ENCODE data around the gene CPLX1.
"Not testable (repeated sequence)": the region's sequence is repeated elsewhere in the genome, so short reads cannot be mapped to it uniquely, and the experiment has no call there.

CPLX1 gene

GRCh38 chr4:754221-755120 is 71.5 kb downstream of the CPLX1 start:
- DNase-seq (ENCODE audit: insufficient read length, low spot score) (no peak), FAIRE-seq (no peak)
- no peak for TF ChIP-seq POLR2A (IDR thresholded peaks at IDR 0.05; ENCODE audit: low read depth, low read length)

GRCh38 chr4:753186-753585 is 72.7 kb downstream of the CPLX1 start:
- FAIRE-seq; DNase-seq (ENCODE audit: insufficient read length, low spot score): not testable (repeated sequence)

- TF ChIP-seq POLR2A (IDR thresholded peaks at IDR 0.05; ENCODE audit: low read depth, low read length) = no peak
- FAIRE-seq (no peak), DNase-seq (ENCODE audit: insufficient read length, low spot score) (no peak)
Measured at GRCh38 chr4:752196-752861, 73.6 kb downstream of the CPLX1 start.

- no peak for FAIRE-seq
- TF ChIP-seq POLR2A (IDR thresholded peaks at IDR 0.05; ENCODE audit: low read depth, low read length) = no peak
- DNase-seq (ENCODE audit: insufficient read length, low spot score) = no peak
Measured at GRCh38 chr4:751676-752075, 74.3 kb downstream of the CPLX1 start.

- DNase-seq (ENCODE audit: insufficient read length, low spot score) = no peak
- FAIRE-seq = no peak
- TF ChIP-seq POLR2A (IDR thresholded peaks at IDR 0.05; ENCODE audit: low read depth, low read length) = no peak
Measured at GRCh38 chr4:749698-750666, 75.9 kb downstream of the CPLX1 start.

- FAIRE-seq (no peak), DNase-seq (ENCODE audit: insufficient read length, low spot score) (no peak)
- TF ChIP-seq POLR2A (IDR thresholded peaks at IDR 0.05; ENCODE audit: low read depth, low read length) = no peak
Measured at GRCh38 chr4:748461-748860, 77.5 kb downstream of the CPLX1 start.

GRCh38 chr4:747546-748170 is 78.3 kb downstream of the CPLX1 start:
- FAIRE-seq (no peak), DNase-seq (ENCODE audit: insufficient read length, low spot score) (no peak)
- TF ChIP-seq POLR2A (IDR thresholded peaks at IDR 0.05; ENCODE audit: low read depth, low read length) = no peak

GRCh38 chr4:744212-744841 is 81.6 kb downstream of the CPLX1 start:
- DNase-seq (ENCODE audit: insufficient read length, low spot score) (no peak), FAIRE-seq (no peak)

GRCh38 chr4:743463-744211 is 82.3 kb downstream of the CPLX1 start:
- no peak for FAIRE-seq
- no peak for DNase-seq (ENCODE audit: insufficient read length, low spot score)
- TF ChIP-seq POLR2A (IDR thresholded peaks at IDR 0.05; ENCODE audit: low read depth, low read length) = no peak

More at GRCh38 chr4:744212-744841, 81.6 kb downstream of the CPLX1 start:
- TF ChIP-seq POLR2A (IDR thresholded peaks at IDR 0.05; ENCODE audit: low read depth, low read length) = no peak

GRCh38 chr4:742742-743311 is 83.1 kb downstream of the CPLX1 start:
- no peak for TF ChIP-seq POLR2A (IDR thresholded peaks at IDR 0.05; ENCODE audit: low read depth, low read length)
- DNase-seq (ENCODE audit: insufficient read length, low spot score) (peak; percentile 85), FAIRE-seq (no peak)

- FAIRE-seq (no peak), DNase-seq (ENCODE audit: insufficient read length, low spot score) (no peak)
- TF ChIP-seq POLR2A (IDR thresholded peaks at IDR 0.05; ENCODE audit: low read depth, low read length) = no peak
Measured at GRCh38 chr4:742096-742741, 83.7 kb downstream of the CPLX1 start.

Measured in H54 (cell line).